ENCODE results near the gene UBA1. TPM values are rescaled to one million over a fixed set of nuclear protein-coding genes. Genes with fewer than 3 reads are reported as not detected.

UBA1 gene
- total and polyA plus RNA-seq, 2 of the 8 experiments (the other 6 are each of a cell fraction or from before 2014, with no cell fraction given), result 313 to 458 TPM

GRCh38 chrX:47241201-47242011, 47.8 kb downstream of the UBA1 start (continued):
- TF ChIP-seq RXRA (IDR thresholded peaks at IDR 0.05; ENCODE audit: insufficient read depth, low read depth, low read length) (no peak), FOSL1 (IDR thresholded peaks at IDR 0.05; ENCODE audit: insufficient read depth, low read depth, low read length) (no peak)

Data from H1 (cell line).